DOHH2 (cell line): ENCODE data around the gene CENPP.

ENCODE experiments used
- H3F3A ChIP-seq: fragments of 200-600 bp; sonication (generic), shearing (Covaris generic); 2 replicates; pipeline ENCODE4 v1.6.0; 2016; ENCODE audit warnings: antibody characterized with exemption, mild to moderate bottlenecking; ENCODE audit not compliant: control insufficient read depth, insufficient read depth
- H3K27ac ChIP-seq: fragments of 200-600 bp; sonication (generic); 2 replicates; pipeline ENCODE4 v1.5.1; 2014; ENCODE audit warnings: low read depth, mild to moderate bottlenecking, low read length, moderate library complexity
- H3K27me3 ChIP-seq: fragments of 200-600 bp; sonication (generic); 2 replicates; pipeline ENCODE4 v1.6.1; 2014; ENCODE audit warnings: mild to moderate bottlenecking, low read length, mixed read lengths; ENCODE audit not compliant: control insufficient read depth
- H3K36me3 ChIP-seq: fragments of 200-600 bp; sonication (generic); 2 replicates; pipeline ENCODE4 v1.6.1; 2014; ENCODE audit warnings: mild to moderate bottlenecking, low read length, moderate library complexity, mixed read lengths; ENCODE audit not compliant: control insufficient read depth
- H3K4me1 ChIP-seq: fragments of 200-600 bp; sonication (generic); 2 replicates; pipeline ENCODE4 v1.6.1; 2014; ENCODE audit warnings: mild to moderate bottlenecking, low read length, mixed read lengths; ENCODE audit not compliant: control insufficient read depth
- H3K4me2 ChIP-seq: fragments of 200-600 bp; sonication (generic); 2 replicates; pipeline ENCODE4 v1.6.0; 2014; ENCODE audit warnings: mild to moderate bottlenecking, low read length, moderate library complexity
- H3K4me3 ChIP-seq: fragments of 200-600 bp; sonication (generic); 2 replicates; pipeline ENCODE4 v1.5.1; 2014; ENCODE audit warnings: mild to moderate bottlenecking, low read length, mixed read lengths
- H3K79me2 ChIP-seq: fragments of 200-600 bp; sonication (generic); 2 replicates; pipeline ENCODE4 v1.6.1; 2014; ENCODE audit warnings: mild to moderate bottlenecking, low read length, mixed read lengths; ENCODE audit not compliant: control insufficient read depth
- H3K9me2 ChIP-seq: fragments of 200-600 bp; sonication (generic); replicated peaks from 2 replicates; pipeline ENCODE4 v1.6.1; 2014; ENCODE audit warnings: mild to moderate bottlenecking, low read length, mixed read lengths; ENCODE audit not compliant: control insufficient read depth
- H3K9me3 ChIP-seq: fragments of 200-600 bp; sonication (generic); 2 replicates; pipeline ENCODE4 v1.6.1; 2014; ENCODE audit warnings: antibody characterized with exemption, low read length, mixed read lengths; ENCODE audit not compliant: control insufficient read depth, insufficient read depth
- H4K20me1 ChIP-seq: fragments of 200-600 bp; sonication (generic); 2 replicates; pipeline ENCODE4 v1.6.0; 2014; ENCODE audit warnings: low read depth, mild to moderate bottlenecking, antibody characterized with exemption, low read length, moderate library complexity; ENCODE audit not compliant: control insufficient read depth, insufficient read depth
- EZH2phosphoT487 ChIP-seq: fragments of 200-600 bp; sonication (generic); IDR thresholded peaks from 2 replicates; pipeline ENCODE4 v1.6.1; 2017; ENCODE audit warnings: borderline replicate concordance, mild to moderate bottlenecking, antibody characterized with exemption, low read length, moderate library complexity, mixed read lengths
- TF ChIP-seq, protein P1 (sequence below): fragments of 200-600 bp; sonication (generic); IDR thresholded peaks from one replicate; pipeline ENCODE4 v1.5.1; 2014; ENCODE audit warnings: antibody characterized with exemption, mild to moderate bottlenecking, low read depth, low read length; ENCODE audit not compliant: poor library complexity, severe bottlenecking

CENPP gene

GRCh38 chr9:92402826-92403745 lies 77.3 kb downstream of the CENPP start:
- Histone ChIP-seq H3K27ac (no peak overlapping the region), H3K9me2 (no peaks in the 10 kb centered on the region), H3K79me2 (no peaks in the 10 kb centered on the region), H4K20me1 (no peaks in the 10 kb centered on the region), H3K36me3 (no peaks in the 10 kb centered on the region), H3F3A (no peaks in the 10 kb centered on the region), H3K4me2 (no peak overlapping the region), H3K4me1 (peaks cover 16% of the 10 kb centered on the region), H3K9me3 (no peaks in the 10 kb centered on the region), H3K27me3 (no peaks in the 10 kb centered on the region), H3K4me3 (no peak overlapping the region)
- TF ChIP-seq, protein P1, sequence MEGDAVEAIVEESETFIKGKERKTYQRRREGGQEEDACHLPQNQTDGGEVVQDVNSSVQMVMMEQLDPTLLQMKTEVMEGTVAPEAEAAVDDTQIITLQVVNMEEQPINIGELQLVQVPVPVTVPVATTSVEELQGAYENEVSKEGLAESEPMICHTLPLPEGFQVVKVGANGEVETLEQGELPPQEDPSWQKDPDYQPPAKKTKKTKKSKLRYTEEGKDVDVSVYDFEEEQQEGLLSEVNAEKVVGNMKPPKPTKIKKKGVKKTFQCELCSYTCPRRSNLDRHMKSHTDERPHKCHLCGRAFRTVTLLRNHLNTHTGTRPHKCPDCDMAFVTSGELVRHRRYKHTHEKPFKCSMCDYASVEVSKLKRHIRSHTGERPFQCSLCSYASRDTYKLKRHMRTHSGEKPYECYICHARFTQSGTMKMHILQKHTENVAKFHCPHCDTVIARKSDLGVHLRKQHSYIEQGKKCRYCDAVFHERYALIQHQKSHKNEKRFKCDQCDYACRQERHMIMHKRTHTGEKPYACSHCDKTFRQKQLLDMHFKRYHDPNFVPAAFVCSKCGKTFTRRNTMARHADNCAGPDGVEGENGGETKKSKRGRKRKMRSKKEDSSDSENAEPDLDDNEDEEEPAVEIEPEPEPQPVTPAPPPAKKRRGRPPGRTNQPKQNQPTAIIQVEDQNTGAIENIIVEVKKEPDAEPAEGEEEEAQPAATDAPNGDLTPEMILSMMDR: no peak
- TF ChIP-seq EZH2phosphoT487: no peak

DNA sequence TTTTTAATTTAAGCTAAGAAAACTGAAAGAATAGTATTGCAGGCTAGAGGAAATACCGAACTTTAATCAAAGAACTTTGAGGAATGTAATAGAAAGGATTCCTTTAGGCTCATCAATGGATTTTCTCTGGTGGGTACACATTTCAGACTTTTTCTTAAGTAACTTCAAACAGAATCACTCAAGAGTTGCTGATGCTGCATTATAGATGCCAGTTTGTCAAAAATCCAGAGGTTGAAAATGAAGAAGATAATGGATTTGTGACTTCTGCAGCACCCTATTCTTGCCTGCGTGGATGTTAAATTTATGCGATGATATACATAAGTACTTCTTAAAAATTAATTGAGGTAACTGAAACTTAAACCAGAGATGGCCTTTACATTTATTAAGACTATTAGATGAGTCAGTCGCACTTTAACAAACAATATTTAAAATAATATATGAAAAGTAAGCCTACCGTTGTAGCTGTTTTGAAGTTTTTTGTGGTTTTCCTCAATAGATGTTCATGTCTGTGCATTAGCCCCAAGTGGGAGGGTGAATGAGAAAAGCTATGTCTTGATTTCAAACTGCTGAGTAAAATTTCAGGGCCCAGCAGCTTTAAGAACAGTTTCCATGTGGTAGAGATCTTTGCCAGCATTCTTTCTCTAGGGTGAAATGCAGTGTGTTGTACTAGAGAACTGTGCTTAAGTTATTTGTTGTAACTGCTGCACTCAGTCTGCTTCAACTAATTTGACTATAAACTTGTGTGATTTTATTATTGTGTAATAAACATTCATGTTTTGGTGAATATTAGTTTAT lies 78.5 kb downstream of the CENPP start, which contains the start of gene OGN:
TSS of gene OGN (minus strand) at position 537 of the 795 bp plus-strand sequence. CDS start 1,171 bp downstream, outside the sequence.
- no peaks in the 10 kb centered on the region for H3K9me2 ChIP-seq
- H3K27ac ChIP-seq: no peak within 1 kb of the TSS
- no peak within 1 kb of the TSS for H3K4me2 ChIP-seq
- H3K4me1 ChIP-seq: peaks cover 16% of the 10 kb centered on the region
- H4K20me1 ChIP-seq: no peaks in the 10 kb centered on the region
- H3K36me3 ChIP-seq: no peaks in the 10 kb centered on the region
- no peaks in the 10 kb centered on the region for H3K27me3 ChIP-seq
- H3F3A ChIP-seq: no peaks in the 10 kb centered on the region
- TF ChIP-seq, protein P1: no peak
- no peak for TF ChIP-seq EZH2phosphoT487
- no peak within 1 kb of the TSS for H3K4me3 ChIP-seq
- H3K79me2 ChIP-seq: no peaks in the 10 kb centered on the region
- H3K9me3 ChIP-seq: no peaks in the 10 kb centered on the region

DNA sequence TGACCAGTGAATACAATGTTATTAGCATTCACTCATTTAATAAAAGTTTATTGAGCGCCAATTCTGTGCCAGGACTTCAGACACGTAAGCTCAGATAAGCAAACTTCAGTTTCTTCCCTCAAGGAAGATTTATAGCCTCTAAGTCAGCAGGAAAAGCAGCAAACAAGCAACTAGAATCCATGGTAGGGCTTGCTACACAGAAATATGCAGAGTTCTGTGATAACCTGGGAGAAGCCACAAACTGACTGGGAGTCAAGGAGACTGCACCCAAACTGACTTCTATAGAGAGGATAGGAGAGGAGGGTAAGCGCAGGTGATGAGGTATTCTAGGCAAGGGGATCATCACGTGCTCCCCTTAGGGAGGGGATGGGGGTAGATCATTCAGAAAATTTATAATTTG lies 80.1 kb downstream of the CENPP start:
- Histone ChIP-seq H3K27ac (no peak overlapping the region), H4K20me1 (no peaks in the 10 kb centered on the region), H3K36me3 (no peaks in the 10 kb centered on the region), H3K4me3 (peak overlapping the region; percentile 41; the same call in 1 of the 2 replicates), H3K9me3 (no peaks in the 10 kb centered on the region), H3K9me2 (no peaks in the 10 kb centered on the region), H3K4me2 (peak overlapping the region; percentile 59), H3K27me3 (no peaks in the 10 kb centered on the region), H3K4me1 (peaks cover 16% of the 10 kb centered on the region), H3F3A (no peaks in the 10 kb centered on the region), H3K79me2 (no peaks in the 10 kb centered on the region)
- no peak for TF ChIP-seq EZH2phosphoT487
- TF ChIP-seq, protein P1: no peak
